GM18526 (cell line): Measurements from ENCODE around the gene GMEB2.

Source experiments
- POLR2A ChIP-seq: IDR thresholded peaks from 3 replicates; pipeline ENCODE4 v1.6.1; 2011; ENCODE audit not compliant: insufficient read length; ENCODE audit errors: extremely low read depth

The GMEB2 gene

GRCh38 chr20:63554361-63555278 is 72.3 kb downstream of the GMEB2 start:
- TF ChIP-seq POLR2A: no peak

GRCh38 chr20:63553933-63554290 is 73.0 kb downstream of the GMEB2 start, which contains the start of gene FNDC11:
TSS of gene FNDC11 (plus strand) at chr20:63554159. CDS start at chr20:63555664, 1,505 bp downstream.
- TF ChIP-seq POLR2A: no peak

GRCh38 chr20:63553251-63553932 is 73.5 kb downstream of the GMEB2 start:
- TF ChIP-seq POLR2A: peak; percentile 15

GRCh38 chr20:63552481-63553249 is 74.2 kb downstream of the GMEB2 start:
- peak; percentile 16 for TF ChIP-seq POLR2A

GRCh38 chr20:63551068-63551467 is 75.8 kb downstream of the GMEB2 start:
- TF ChIP-seq POLR2A: no peak

- no peak for TF ChIP-seq POLR2A
These were observed 77.1 kb downstream of the GMEB2 start for GRCh38 chr20:63549679-63550282.

- TF ChIP-seq POLR2A: no peak
These were observed 77.9 kb downstream of the GMEB2 start for GRCh38 chr20:63549019-63549418.

- no peak for TF ChIP-seq POLR2A
These were observed 78.4 kb downstream of the GMEB2 start for GRCh38 chr20:63548542-63548941.

- TF ChIP-seq POLR2A: no peak
These were observed 79.0 kb downstream of the GMEB2 start, which contains the start of gene SRMS for GRCh38 chr20:63547725-63548480. TSS of gene SRMS (minus strand) at chr20:63547749. CDS start at chr20:63547463, 286 bp downstream.

- no peak for TF ChIP-seq POLR2A
These were observed 79.8 kb downstream of the GMEB2 start for GRCh38 chr20:63546956-63547724.

GRCh38 chr20:63546256-63546955 is 80.5 kb downstream of the GMEB2 start:
- no peak for TF ChIP-seq POLR2A

- TF ChIP-seq POLR2A: no peak
These were observed 81.1 kb downstream of the GMEB2 start for GRCh38 chr20:63545814-63546213.

- TF ChIP-seq POLR2A: no peak
These were observed 81.9 kb downstream of the GMEB2 start for GRCh38 chr20:63544958-63545516.
